A673 (cell line): ENCODE data around the gene STK38L. TPM values are rescaled to one million over a fixed set of nuclear protein-coding genes. Genes with fewer than 3 reads are reported as not detected.
A peak's percentile ranks its signal among the peaks of the same experiment; 100 is the strongest.

ENCODE experiments used
- BruUV-seq: library from RNA; stranded (reverse); fragments of 400-500 nt; replicated peaks from 2 replicates; lab custom pipeline; 2021; lab: Mats Ljungman, UMichigan
- CTCF ChIA-PET: fragments of 300-600 bp; sonication (Branson Sonifier 250); formaldehyde crosslinking; loops from one replicate; lab custom pipeline; 2022; ENCODE audit warnings: antibody characterized with exemption; lab: Charles Lee
- POLR2A ChIA-PET: fragments of 300-600 bp; sonication (Branson Sonifier 250); formaldehyde crosslinking; loops from one replicate; lab custom pipeline; 2022; ENCODE audit warnings: antibody characterized with exemption; ENCODE audit not compliant: low non-redundant PET; lab: Charles Lee
- DNase-seq: peaks from one replicate; pipeline ENCODE4 v3.0.0-alpha.2; 2015; ENCODE audit warnings: low spot score
- H3K27ac ChIP-seq: fragments of 200-600 bp; sonication (generic); 2 replicates; pipeline ENCODE4 v1.5.1; 2016; ENCODE audit warnings: mixed run types, low read depth, mild to moderate bottlenecking, mixed read lengths, antibody characterized with exemption, low read length; ENCODE audit not compliant: poor library complexity, severe bottlenecking
- H3K27me3 ChIP-seq: fragments of 200-600 bp; sonication (generic); replicated peaks from 2 replicates; pipeline ENCODE4 v1.6.1; 2017; ENCODE audit warnings: mixed run types, low read depth, mild to moderate bottlenecking, mixed read lengths, antibody characterized with exemption, low read length; ENCODE audit not compliant: insufficient read depth, poor library complexity
- H3K36me3 ChIP-seq: fragments of 200-600 bp; sonication (generic); 2 replicates; pipeline ENCODE4 v1.6.1; 2016; ENCODE audit warnings: mixed run types, mild to moderate bottlenecking, mixed read lengths, antibody characterized with exemption, low read length; ENCODE audit not compliant: insufficient read depth, poor library complexity, severe bottlenecking
- H3K4me1 ChIP-seq: fragments of 200-600 bp; sonication (generic); 2 replicates; pipeline ENCODE4 v1.6.1; 2017; ENCODE audit warnings: mixed run types, mild to moderate bottlenecking, mixed read lengths, antibody characterized with exemption, low read length; ENCODE audit not compliant: insufficient read depth, poor library complexity, severe bottlenecking
- H3K4me3 ChIP-seq: fragments of 200-600 bp; sonication (generic); 2 replicates; pipeline ENCODE4 v1.5.1; 2016; ENCODE audit warnings: low read depth, mixed run types, mild to moderate bottlenecking, mixed read lengths, low read length; ENCODE audit not compliant: poor library complexity, severe bottlenecking
- H3K9me3 ChIP-seq: fragments of 200-600 bp; sonication (generic); 2 replicates; pipeline ENCODE4 v1.6.1; 2016; ENCODE audit warnings: mixed run types, low read depth, mild to moderate bottlenecking, mixed read lengths, antibody characterized with exemption, low read length; ENCODE audit not compliant: poor library complexity, severe bottlenecking
- EZH2 ChIP-seq: fragments of 200-600 bp; sonication (generic); IDR thresholded peaks from 2 replicates; pipeline ENCODE4 v1.6.1; 2017; ENCODE audit warnings: borderline replicate concordance, low read depth, mild to moderate bottlenecking, mixed read lengths, antibody characterized with exemption, low read length; ENCODE audit not compliant: poor library complexity, severe bottlenecking
- intact Hi-C: fragments of 100-400 bp; cut with micrococcal nuclease; formaldehyde crosslinking; loops from one replicate; pipeline ENCODE4 v1.10.0; 2022; ENCODE audit not compliant: unreplicated experiment
- total RNA-seq: library from RNA; stranded (reverse); gene quantifications from 2 replicates; pipeline ENCODE4 v1.2.3, GENCODE V29; 2021
- TF ChIP-seq, protein P1 (sequence below): fragments of 300-800, 200-600 bp; sonication (generic); conservative IDR thresholded peaks from 2 replicates; pipeline ENCODE4 v1.5.1; 2017; ENCODE audit warnings: low read depth, mild to moderate bottlenecking, antibody characterized with exemption, low read length, moderate library complexity, mixed read lengths

The STK38L gene
- total RNA-seq, 1 experiment from 2014 or later, result 21.0 TPM

DNA sequence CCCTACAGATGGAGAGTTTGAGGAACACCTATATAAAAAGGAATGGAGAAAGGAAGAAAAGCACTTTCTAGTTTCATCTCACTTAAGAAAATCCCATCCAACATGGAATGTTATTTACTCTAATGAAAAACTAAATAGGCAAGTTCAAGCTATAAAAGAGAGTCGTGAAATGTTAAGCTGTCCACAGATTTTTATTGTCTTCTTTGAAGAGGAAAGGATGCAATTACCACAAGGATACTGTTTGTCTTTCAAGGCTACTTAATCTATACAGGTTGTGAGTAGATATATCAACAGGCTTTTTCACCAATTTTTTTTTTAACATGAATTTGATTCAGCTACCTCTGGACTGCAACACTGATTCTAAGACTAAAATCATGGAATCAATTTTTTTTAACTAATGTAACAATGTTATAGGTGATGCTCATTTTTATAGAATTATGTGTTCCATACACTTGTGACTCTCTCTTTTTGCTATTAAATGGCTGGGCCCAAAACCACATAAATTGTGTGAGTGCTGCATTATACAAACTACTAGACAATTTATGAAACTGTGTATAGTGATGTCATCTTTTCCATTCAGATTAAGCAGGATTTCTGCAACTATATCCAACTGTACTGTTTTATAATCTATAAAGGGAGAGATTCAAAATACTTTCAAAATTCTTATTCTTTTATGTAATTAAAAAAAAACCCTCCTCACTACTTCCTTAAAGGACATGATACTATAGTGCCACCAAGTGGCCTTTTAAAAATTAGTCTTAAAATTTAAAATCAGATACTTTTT is 61.8 kb downstream of the STK38L start:
- Histone ChIP-seq H3K9me3 (no peaks in the 10 kb centered on the region), H3K27ac (no peak overlapping the region), H3K36me3 (no peaks in the 10 kb centered on the region), H3K4me1 (no peaks in the 10 kb centered on the region), H3K27me3 (no peaks in the 10 kb centered on the region), H3K4me3 (no peak overlapping the region)
- DNase-seq, result peak; percentile 48
- ChIA-PET CTCF (interaction anchor here (0.6 to 2.6 kb wide), 7 partner anchors 11 to 451 kb away, joined by 3 to 32 read pairs (median 3); no protein-coding TSS in a partner anchor), POLR2A (no interaction called here)
- BruUV-seq, result no TSS peak
- no peak for TF ChIP-seq EZH2
- TF ChIP-seq, protein P1, sequence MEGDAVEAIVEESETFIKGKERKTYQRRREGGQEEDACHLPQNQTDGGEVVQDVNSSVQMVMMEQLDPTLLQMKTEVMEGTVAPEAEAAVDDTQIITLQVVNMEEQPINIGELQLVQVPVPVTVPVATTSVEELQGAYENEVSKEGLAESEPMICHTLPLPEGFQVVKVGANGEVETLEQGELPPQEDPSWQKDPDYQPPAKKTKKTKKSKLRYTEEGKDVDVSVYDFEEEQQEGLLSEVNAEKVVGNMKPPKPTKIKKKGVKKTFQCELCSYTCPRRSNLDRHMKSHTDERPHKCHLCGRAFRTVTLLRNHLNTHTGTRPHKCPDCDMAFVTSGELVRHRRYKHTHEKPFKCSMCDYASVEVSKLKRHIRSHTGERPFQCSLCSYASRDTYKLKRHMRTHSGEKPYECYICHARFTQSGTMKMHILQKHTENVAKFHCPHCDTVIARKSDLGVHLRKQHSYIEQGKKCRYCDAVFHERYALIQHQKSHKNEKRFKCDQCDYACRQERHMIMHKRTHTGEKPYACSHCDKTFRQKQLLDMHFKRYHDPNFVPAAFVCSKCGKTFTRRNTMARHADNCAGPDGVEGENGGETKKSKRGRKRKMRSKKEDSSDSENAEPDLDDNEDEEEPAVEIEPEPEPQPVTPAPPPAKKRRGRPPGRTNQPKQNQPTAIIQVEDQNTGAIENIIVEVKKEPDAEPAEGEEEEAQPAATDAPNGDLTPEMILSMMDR, result peak; percentile 66; the same call in 1 of the 2 replicates
- intact Hi-C loops, result loop anchor here (1.0 to 5.0 kb wide), 4 partner anchors 164 to 454 kb away; partner anchors contain the start of gene TM7SF3

DNA sequence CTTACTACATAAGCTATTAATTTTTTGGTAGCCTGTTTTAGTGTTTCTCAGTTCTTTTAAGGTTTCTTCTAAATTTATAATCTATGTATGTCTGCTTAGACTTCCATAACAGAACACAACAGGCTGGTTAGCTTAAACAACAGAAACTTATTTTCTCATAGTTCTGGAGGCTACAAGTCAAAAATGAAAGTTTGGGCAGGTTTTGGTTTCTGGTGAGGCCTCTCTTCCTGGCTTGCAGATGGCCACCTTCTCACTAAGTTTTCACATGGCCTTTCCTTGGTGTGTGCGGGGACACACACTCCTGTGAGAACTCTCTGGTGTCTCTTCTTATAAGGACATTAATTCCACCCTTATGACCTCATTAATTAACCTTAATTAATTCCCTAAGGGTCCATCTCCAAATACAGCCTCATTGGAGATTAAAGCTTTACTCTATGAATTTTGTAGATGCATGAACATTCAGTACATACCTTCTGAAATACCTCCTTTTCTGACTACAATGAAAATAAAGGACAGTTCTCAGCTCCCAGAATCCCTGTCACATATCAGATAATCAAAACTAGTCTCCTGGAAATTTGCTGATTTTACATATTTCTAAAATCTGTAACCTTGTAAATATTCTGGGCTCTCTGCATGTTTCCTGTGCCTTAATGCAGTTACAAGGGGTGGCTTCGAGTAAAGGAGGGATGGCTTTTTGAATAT is 65.4 kb downstream of the STK38L start:
- no TSS peak for BruUV-seq
- POLR2A ChIA-PET, result interaction anchor here (0.6 kb wide), 1 partner anchor 963 kb away, joined by 3 read pairs; no protein-coding TSS in a partner anchor
- no peaks in the 10 kb centered on the region for H3K27me3 ChIP-seq
- intact Hi-C loops, result loop anchor here (5.0 kb wide), 2 partner anchors 167 to 457 kb away; no protein-coding TSS in a partner anchor
- no peak overlapping the region for H3K27ac ChIP-seq
- no peaks in the 10 kb centered on the region for H3K36me3 ChIP-seq
- H3K9me3 ChIP-seq, result no peaks in the 10 kb centered on the region
- CTCF ChIA-PET, result no interaction called here
- no peak for DNase-seq
- no peak overlapping the region for H3K4me3 ChIP-seq
- no peak for TF ChIP-seq EZH2
- TF ChIP-seq, protein P1, result no peak
- no peaks in the 10 kb centered on the region for H3K4me1 ChIP-seq

DNA sequence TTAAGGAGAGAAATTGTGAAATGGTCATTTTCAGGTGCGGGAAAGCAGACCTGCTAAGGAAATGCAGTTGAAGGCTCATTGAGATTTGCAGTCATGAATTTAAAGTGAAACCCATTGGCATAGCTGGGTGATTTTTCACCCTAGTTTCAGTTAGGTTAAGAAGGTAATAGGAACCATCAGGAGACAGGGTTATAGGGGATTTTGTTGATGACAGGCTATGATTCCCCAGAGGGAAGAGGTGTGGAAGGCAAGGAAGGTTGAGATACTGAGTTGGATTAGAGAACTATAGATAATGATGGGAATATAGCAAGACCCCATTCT is 65.9 kb downstream of the STK38L start:
- ChIA-PET CTCF (no interaction called here), POLR2A (no interaction called here)
- Histone ChIP-seq H3K9me3 (no peaks in the 10 kb centered on the region), H3K36me3 (no peaks in the 10 kb centered on the region), H3K27me3 (no peaks in the 10 kb centered on the region), H3K27ac (no peak overlapping the region), H3K4me1 (no peaks in the 10 kb centered on the region), H3K4me3 (no peak overlapping the region)
- no peak for DNase-seq
- intact Hi-C loops, result loop anchor here (5.0 kb wide), 2 partner anchors 168 to 458 kb away; no protein-coding TSS in a partner anchor
- BruUV-seq, result no TSS peak
- TF ChIP-seq, protein P1, result no peak
- TF ChIP-seq EZH2, result no peak
